WI38 (cell line): ENCODE measurements around the gene IRGQ.
A peak's percentile ranks its signal among the peaks of the same experiment; 100 is the strongest.
"Not testable (repeated sequence)": the region's sequence is repeated elsewhere in the genome, so short reads cannot be mapped to it uniquely, and the experiment has no call there.

Source experiments
- H3K4me3 ChIP-seq: 2 replicates; pipeline ENCODE4 v1.5.1; 2011; ENCODE audit warnings: low read depth, mild to moderate bottlenecking, control low read depth, low read length
- TF ChIP-seq, protein P1 (sequence below): IDR thresholded peaks from 2 replicates; pipeline ENCODE4 v1.5.1; 2012; ENCODE audit warnings: low read depth, mild to moderate bottlenecking, control low read depth, low read length

Gene IRGQ

GRCh38 chr19:43605875-43606568 is 10.1 kb upstream of the IRGQ start:
- H3K4me3 ChIP-seq: no peak overlapping the region
- TF ChIP-seq, protein P1, sequence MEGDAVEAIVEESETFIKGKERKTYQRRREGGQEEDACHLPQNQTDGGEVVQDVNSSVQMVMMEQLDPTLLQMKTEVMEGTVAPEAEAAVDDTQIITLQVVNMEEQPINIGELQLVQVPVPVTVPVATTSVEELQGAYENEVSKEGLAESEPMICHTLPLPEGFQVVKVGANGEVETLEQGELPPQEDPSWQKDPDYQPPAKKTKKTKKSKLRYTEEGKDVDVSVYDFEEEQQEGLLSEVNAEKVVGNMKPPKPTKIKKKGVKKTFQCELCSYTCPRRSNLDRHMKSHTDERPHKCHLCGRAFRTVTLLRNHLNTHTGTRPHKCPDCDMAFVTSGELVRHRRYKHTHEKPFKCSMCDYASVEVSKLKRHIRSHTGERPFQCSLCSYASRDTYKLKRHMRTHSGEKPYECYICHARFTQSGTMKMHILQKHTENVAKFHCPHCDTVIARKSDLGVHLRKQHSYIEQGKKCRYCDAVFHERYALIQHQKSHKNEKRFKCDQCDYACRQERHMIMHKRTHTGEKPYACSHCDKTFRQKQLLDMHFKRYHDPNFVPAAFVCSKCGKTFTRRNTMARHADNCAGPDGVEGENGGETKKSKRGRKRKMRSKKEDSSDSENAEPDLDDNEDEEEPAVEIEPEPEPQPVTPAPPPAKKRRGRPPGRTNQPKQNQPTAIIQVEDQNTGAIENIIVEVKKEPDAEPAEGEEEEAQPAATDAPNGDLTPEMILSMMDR: no peak

DNA sequence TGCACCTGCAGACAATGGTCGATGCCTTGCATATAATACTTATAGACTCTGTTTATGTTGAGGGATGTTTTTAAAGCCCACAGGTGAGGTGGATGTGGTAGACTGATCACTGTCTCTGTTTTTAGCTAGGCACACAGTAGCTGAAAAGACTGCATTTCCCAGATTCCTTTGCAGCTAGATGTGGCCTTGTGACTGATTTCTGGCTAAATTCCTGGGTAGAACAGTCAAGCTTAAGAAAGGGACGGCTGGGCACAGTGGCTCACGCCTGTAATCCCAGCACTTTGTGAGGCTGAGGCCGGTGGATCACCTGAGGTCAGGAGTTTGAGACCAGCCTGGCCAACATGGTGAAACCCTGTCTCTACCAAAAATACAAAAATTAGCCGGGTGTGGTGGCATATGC is 4.4 kb upstream of the IRGQ start:
- H3K4me3 ChIP-seq: not testable (repeated sequence)

DNA sequence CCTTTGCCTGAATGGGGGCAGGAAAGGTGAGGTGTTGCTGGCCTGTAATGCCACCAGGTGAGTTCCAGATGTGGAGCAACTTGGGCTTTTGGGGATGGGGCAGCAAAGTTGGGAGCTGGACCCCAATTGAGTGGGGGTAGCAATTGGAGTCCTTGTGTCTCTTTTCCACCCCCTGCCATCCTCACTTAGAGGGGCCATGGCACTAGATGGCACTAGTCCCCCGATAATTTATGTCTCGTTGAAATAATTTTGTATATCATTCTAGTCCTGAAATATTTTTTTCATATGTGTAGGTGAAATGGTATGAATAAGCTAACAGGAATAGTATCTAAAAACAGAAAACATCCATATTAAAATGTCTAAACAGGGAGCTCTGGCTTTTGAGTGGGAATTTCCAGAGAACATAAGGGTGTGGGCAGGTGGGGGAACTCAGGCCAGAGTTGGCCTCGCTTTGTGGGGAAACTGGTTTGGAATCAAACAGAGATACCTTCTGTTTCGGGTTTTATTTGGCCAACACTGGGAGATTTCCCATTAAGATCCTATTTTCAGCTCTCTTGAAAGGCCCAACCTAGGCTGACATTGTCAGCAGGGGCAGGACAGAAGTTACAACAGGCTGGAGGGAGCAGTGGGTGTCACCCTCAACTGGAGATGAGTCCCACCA is 3.8 kb upstream of the IRGQ start:
- TF ChIP-seq, protein P1: no peak
- H3K4me3 ChIP-seq: no peak overlapping the region

DNA sequence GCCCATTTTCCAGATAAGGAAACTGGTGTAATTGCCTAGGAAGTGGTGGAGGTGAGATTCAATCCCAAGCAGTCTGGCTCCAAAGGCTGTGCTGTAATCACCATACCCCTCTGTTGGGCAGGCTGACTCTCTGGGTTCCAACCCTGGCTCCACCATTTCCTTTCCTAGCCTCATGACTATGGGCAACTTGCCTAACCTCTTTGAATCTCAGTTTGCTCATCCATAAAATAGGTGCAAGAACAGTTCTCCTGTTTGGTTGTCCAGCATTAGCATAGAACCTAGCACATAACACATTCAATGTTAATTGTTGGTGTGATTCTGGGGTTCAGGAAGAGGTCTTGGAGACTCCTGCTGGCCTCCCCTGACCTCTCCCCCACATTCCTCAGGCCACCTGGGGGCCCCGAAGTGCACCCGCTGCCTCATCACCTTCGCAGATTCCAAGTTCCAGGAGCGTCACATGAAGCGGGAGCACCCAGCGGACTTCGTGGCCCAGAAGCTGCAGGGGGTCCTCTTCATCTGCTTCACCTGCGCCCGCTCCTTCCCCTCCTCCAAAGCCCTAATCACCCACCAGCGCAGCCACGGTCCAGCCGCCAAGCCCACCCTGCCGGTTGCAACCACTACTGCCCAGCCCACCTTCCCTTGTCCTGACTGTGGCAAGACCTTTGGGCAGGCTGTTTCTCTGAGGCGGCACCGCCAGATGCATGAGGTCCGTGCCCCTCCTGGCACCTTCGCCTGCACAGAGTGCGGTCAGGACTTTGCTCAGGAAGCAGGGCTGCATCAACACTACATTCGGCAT is 2.7 kb upstream of the IRGQ start:
- TF ChIP-seq, protein P1: no peak
- H3K4me3 ChIP-seq: no peak overlapping the region

DNA sequence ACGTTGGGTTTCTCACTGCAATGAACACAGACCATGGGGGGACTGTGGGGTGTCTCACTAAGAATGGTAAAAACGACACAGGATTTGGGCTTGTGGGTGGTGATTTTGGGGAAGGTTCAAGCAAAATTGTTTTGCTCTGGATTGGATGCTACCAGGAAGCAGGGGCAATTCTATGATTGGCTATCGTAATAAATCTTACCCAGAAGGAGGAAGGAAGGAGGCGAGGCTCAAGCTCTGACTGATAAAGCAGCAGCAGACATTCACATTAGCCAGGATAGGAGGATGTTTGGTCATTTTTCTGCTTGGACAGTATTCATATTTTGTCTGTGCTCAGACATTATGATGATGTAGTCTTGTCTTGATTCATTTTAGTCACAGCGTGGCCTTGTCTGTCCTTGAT is 1.9 kb upstream of the IRGQ start:
- TF ChIP-seq, protein P1: no peak
- peak overlapping the region; percentile 93 for H3K4me3 ChIP-seq

DNA sequence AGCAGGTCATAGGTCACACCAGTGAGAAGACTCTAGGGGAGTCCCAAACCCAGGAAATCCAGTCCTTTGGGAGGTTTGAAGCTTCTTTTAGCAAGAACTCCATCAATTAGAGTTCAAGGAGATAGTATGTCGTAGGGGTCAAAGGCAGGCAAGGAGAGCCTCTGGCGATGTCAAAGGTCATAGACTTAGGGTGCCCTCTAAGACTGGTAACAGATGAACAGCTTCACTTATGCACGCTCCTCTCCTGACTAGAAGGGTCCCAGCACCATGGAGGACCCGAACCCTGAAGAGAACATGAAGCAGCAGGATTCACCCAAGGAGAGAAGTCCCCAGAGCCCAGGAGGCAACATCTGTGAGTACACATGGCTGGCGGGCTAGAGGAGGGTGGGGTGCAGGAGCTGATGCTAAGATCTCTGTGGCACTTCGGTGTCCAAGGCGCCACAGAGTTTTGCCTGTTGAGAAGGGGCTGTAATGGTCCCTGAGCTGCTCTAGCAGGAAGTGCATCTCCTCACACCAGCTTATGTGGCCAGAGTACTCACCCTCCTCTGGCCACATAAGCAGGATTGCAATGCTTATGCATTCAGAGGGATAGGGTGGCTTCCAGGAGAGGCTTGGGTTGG is 1.0 kb upstream of the IRGQ start:
- H3K4me3 ChIP-seq: peak overlapping the region; percentile 93
- TF ChIP-seq, protein P1: no peak

DNA sequence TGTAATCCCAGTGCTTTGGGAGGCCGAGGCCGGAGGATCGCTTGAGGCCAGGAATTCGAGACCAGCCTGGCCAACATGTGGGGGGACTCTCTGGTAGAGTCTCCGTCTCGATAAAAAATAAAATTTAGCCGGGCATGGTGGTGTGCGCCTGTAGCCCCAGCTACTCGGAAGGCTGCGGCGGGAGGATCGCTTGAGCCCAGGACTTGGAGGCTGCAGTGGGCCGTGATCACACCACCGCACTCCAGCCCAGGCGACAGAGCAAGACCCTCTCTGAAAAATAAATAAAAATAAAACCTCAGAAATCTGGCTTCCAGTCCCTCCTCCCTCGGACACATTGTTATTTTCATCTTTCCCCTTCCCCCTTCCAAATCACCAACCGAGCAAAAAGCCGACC is 332 bp downstream of the IRGQ start:
- TF ChIP-seq, protein P1: no peak
- H3K4me3 ChIP-seq: peak overlapping the region; percentile 71
